Body of pancreas (tissue), 4 donors: ENCODE measurements around the gene ALOX12. TPM values are rescaled to one million over a fixed set of nuclear protein-coding genes. Genes with fewer than 3 reads are reported as not detected.

Source experiments
- ATAC-seq: fragments of 150-250 bp; one replicate; pipeline ENCODE4 v1.9.1; 2016
- DNase-seq, 4 donors: peaks; one replicate each; pipeline ENCODE4 v3.0.0-alpha.2; 2019
- H3K27ac ChIP-seq, 4 donors: fragments of 200-600 bp; sonication (generic); 1 replicate in 3 of 4; 2 replicates in 1 of 4; pipeline versions ENCODE4 v1.5.1 to v1.6.1; 2016 to 2019; ENCODE audit warnings: mild to moderate bottlenecking in 1 of 4, mixed read lengths in 1 of 4, moderate library complexity in 1 of 4
- H3K27me3 ChIP-seq, 2 donors: fragments of 200-600 bp; sonication (generic); one replicate each; pipeline ENCODE4 v1.6.0; 2016; ENCODE audit warnings: mild to moderate bottlenecking in 1 of 2
- H3K36me3 ChIP-seq, 2 donors: fragments of 200-600 bp; sonication (generic); replicated peaks in 1 of 2; 2 replicates each; pipeline ENCODE4 v1.5.1; 2016; ENCODE audit warnings: low read depth in 2 of 2; ENCODE audit not compliant: insufficient read depth in 1 of 2
- H3K4me1 ChIP-seq: fragments of 200-600 bp; sonication (generic); one replicate; pipeline ENCODE4 v1.6.0; 2016
- H3K4me3 ChIP-seq, 2 donors: fragments of 200-600 bp; sonication (generic); 1 replicate in 1 of 2; 2 replicates in 1 of 2; pipeline ENCODE4 v1.5.1; 2016 to 2019
- H3K9me3 ChIP-seq, 3 donors: fragments of 200-600 bp; sonication (generic); 1 replicate in 2 of 3; 2 replicates in 1 of 3; pipeline ENCODE4 v1.5.1; 2016
- POLR2A ChIP-seq, 3 donors: fragments of 450-650 bp; IDR thresholded peaks; one replicate each; pipeline ENCODE4 v1.6.1; 2016; ENCODE audit warnings: antibody characterized with exemption in 3 of 3, mild to moderate bottlenecking in 2 of 3
- WGBS, 2 donors: methylation state at CpG; one replicate each; pipeline ENCODE4 v1.1.5; 2017; 5-methylcytosine and 5-hydroxymethylcytosine counted together
- intact Hi-C: fragments of 100-400 bp; cut with DNase I; formaldehyde crosslinking; loops from one replicate; pipeline ENCODE4 v1.15.1; 2023
- total RNA-seq, 2 donors: library from RNA; depleted of rRNA; stranded (reverse); fragments of >200 nt; gene quantifications; one replicate each; pipeline ENCODE4 v1.1.0, GENCODE V29; 2016
- TF ChIP-seq, protein P1 (sequence below), 7 experiments: fragments of 450-650 bp in 4 of 7; fragments of 200-600 bp in 3 of 7; sonication (generic) in 3 of 7; IDR thresholded peaks; one replicate each; pipeline ENCODE4 v1.5.1; 2016 to 2019; ENCODE audit warnings: antibody characterized with exemption in 7 of 7

Gene ALOX12
- total RNA-seq, 2 donors from 2014 or later = not detected

DNA sequence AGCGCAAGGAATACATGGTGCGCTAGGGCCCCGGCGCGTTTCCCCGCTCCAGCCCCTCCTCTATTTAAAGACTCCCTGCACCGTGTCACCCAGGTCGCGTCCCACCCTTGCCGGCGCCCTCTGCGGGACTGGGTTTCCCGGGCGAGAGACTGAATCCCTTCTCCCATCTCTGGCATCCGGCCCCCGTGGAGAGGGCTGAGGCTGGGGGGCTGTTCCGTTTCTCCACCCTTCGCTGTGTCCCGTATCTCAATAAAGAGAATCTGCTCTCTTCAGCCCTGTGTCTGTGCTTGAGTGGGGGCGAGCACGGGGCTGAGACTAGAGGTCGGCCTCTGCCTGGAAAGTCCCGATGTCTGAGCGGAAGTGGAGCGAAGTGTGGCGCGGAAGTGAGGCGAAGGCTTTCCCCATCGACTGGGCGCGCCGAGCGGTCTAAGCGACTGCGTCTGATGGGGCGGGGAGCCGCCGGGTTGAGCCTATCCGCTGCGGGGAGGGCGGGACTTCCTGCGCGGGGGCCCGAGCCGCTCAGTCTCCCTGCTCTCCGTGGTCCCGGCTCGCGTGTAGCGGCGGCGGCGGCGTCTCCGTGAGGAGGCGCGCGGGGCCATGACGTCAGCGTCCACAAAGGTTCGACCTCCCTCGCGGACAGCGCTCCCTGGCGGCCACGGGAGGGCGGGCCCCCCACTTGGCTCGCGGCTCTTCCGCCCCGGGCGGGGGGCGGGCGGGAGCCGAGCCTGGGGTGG, 18.6 kb downstream of the ALOX12 start:
- 1% methylated on average over 9 to 62 of the region's 75 CpGs for WGBS, 2 donors
- peak; percentile 97 to 98 (median 98) for DNase-seq
- Histone ChIP-seq H3K4me3 (peak overlapping the region; percentile 29 to 41), H3K27ac (peak overlapping the region; percentile 92 to 97 (median 96)), H3K9me3 (no peaks in the 10 kb centered on the region), H3K27me3 (no peaks in the 10 kb centered on the region), H3K4me1 (peaks cover 38% of the 10 kb centered on the region), H3K36me3 (no peaks in the 10 kb centered on the region)
- TF ChIP-seq POLR2A (IDR thresholded peaks at IDR 0.05) = peak; percentile 69 to 95 (median 92)
- TF ChIP-seq, protein P1, sequence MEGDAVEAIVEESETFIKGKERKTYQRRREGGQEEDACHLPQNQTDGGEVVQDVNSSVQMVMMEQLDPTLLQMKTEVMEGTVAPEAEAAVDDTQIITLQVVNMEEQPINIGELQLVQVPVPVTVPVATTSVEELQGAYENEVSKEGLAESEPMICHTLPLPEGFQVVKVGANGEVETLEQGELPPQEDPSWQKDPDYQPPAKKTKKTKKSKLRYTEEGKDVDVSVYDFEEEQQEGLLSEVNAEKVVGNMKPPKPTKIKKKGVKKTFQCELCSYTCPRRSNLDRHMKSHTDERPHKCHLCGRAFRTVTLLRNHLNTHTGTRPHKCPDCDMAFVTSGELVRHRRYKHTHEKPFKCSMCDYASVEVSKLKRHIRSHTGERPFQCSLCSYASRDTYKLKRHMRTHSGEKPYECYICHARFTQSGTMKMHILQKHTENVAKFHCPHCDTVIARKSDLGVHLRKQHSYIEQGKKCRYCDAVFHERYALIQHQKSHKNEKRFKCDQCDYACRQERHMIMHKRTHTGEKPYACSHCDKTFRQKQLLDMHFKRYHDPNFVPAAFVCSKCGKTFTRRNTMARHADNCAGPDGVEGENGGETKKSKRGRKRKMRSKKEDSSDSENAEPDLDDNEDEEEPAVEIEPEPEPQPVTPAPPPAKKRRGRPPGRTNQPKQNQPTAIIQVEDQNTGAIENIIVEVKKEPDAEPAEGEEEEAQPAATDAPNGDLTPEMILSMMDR (IDR thresholded peaks at IDR 0.05) = peak; percentile 65 to 93 (median 78)
- peak; percentile 91 for ATAC-seq
- intact Hi-C loops = no loop called here

DNA sequence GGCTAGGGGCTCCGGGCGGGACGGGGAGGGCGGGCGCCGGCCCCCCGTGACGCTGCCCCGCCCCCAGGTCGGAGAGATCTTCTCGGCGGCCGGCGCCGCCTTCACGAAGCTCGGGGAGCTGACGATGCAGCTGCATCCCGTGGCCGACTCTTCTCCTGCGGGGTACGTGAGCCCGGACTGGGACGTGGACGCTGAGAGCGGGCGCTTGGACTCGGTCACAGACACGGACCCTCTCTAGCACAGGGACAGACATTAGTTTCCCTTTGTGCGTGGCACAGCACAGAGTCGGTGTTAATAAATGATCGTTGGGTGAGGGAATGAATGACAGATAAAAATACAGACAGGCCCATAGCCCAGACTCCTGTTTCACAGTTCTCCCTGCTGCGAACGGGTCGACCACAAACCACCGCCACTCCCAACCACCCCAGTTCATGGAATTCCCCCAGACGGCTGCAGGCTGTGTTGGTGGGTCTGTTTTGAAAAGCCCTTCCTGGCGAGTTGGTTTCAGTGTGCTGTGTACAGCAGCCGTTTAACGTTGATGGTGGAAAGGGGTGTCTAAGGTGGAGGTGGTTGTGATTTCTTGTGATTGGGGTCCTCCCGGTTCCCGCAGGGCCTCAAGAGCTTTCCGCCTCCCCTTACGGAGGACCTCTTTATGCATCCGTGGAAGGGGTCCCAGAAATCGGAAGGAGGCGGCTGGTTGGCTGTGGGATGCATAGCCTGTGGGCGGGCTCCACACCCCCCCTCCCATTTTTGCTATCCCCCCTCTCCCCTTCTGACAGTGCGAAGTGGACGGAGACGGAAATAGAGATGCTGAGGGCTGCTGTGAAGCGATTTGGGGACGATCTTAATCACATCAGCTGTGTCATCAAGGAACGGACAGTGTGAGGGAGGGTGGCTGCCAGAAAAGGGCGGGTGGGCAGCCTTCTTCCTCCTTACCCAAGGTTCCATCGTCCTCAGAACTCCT, 19.4 kb downstream of the ALOX12 start:
- DNase-seq (peak in 1 of 4 donors; percentile 36), ATAC-seq (no peak)
- TF ChIP-seq, protein P1 (IDR thresholded peaks at IDR 0.05) = no peak
- no peak for TF ChIP-seq POLR2A (IDR thresholded peaks at IDR 0.05)
- peak overlapping the region; percentile 92 to 97 (median 96) for H3K27ac ChIP-seq
- WGBS, 2 donors = 20 to 62% methylated on average over 19 to 49 of the region's 56 CpGs
- peak overlapping the region in 1 of 2 donors; percentile 37 for H3K4me3 ChIP-seq
- peaks cover 37% of the 10 kb centered on the region for H3K4me1 ChIP-seq
- H3K9me3 ChIP-seq = no peaks in the 10 kb centered on the region
- intact Hi-C loops = no loop called here
- H3K36me3 ChIP-seq = no peaks in the 10 kb centered on the region
- H3K27me3 ChIP-seq = no peaks in the 10 kb centered on the region

- no peaks in the 10 kb centered on the region for H3K27me3 ChIP-seq
- WGBS, 2 donors = 89 to 96% methylated on average over 3 of the region's 3 CpGs
- H3K27ac ChIP-seq = peak overlapping the region in 1 of 4 donors; percentile 96
- ATAC-seq (no peak), DNase-seq (no peak)
- intact Hi-C loops = no loop called here
- H3K9me3 ChIP-seq = no peaks in the 10 kb centered on the region
- peaks cover 28% of the 10 kb centered on the region for H3K4me1 ChIP-seq
- no peak overlapping the region for H3K4me3 ChIP-seq
- no peak for TF ChIP-seq POLR2A (IDR thresholded peaks at IDR 0.05)
- TF ChIP-seq, protein P1 (IDR thresholded peaks at IDR 0.05) = no peak
- no peaks in the 10 kb centered on the region for H3K36me3 ChIP-seq
Measured at GRCh38 chr17:7016418-7016817, 20.6 kb downstream of the ALOX12 start.

- peak overlapping the region in 2 of 4 donors; percentile 6 to 79 for H3K27ac ChIP-seq
- intact Hi-C loops = no loop called here
- H3K27me3 ChIP-seq = no peaks in the 10 kb centered on the region
- ATAC-seq (no peak), DNase-seq (no peak)
- H3K36me3 ChIP-seq = no peaks in the 10 kb centered on the region
- H3K4me3 ChIP-seq = no peak overlapping the region
- no peaks in the 10 kb centered on the region for H3K9me3 ChIP-seq
- TF ChIP-seq POLR2A (IDR thresholded peaks at IDR 0.05) = no peak
- TF ChIP-seq, protein P1 (IDR thresholded peaks at IDR 0.05) = no peak
- peaks cover 32% of the 10 kb centered on the region for H3K4me1 ChIP-seq
- WGBS, 2 donors = 83 to 85% methylated on average over 19 to 20 of the region's 20 CpGs
Measured at GRCh38 chr17:7016886-7017826, 21.3 kb downstream of the ALOX12 start.
